ENCODE measurements around the gene AAMP. TPM values are rescaled to one million over a fixed set of nuclear protein-coding genes. Genes with fewer than 3 reads are reported as not detected.

Gene AAMP
- total RNA-seq, 1 donor from 2014 or later: 106 TPM

DNA sequence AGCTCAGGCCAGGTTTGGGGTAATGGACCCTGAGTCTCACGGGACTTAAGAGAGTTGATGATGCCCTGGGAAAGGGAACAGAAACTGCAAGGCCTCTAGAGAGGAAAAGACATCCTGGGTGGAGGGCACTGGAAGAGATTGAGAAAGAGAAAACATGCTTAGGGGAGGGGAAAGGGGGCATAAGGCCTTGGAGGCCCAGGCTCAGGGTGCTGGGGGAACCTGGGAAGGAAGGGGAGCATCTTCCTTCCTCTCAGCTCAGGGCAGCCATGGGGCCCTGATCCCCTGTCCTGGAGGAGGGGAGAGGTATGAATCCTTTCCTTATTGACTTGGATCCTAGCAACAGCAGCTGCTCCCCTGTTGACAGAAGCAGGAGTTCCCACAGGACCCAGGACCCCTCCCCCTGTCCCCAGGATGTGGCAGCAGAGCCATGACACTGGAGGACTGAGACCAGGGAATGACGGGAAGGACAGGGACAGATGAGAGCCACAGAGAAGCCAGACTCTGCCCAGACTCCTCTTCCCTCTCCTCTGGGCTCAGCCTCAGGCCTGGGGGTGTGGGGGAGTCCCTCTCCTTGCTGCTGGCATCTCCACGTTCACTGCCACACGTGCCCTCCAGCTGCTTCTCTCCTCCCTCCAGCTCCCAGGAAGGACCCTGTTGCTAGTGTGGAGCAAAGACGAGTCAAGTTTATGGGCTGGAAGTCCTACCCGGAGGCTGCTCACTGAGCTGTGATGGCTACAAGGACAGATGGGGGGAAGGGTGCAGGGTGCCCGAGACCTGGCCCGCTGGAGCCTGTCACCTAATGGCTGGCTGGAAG, 8.3 kb downstream of the AAMP start:
- no peak overlapping the region for H3K27ac ChIP-seq

DNA sequence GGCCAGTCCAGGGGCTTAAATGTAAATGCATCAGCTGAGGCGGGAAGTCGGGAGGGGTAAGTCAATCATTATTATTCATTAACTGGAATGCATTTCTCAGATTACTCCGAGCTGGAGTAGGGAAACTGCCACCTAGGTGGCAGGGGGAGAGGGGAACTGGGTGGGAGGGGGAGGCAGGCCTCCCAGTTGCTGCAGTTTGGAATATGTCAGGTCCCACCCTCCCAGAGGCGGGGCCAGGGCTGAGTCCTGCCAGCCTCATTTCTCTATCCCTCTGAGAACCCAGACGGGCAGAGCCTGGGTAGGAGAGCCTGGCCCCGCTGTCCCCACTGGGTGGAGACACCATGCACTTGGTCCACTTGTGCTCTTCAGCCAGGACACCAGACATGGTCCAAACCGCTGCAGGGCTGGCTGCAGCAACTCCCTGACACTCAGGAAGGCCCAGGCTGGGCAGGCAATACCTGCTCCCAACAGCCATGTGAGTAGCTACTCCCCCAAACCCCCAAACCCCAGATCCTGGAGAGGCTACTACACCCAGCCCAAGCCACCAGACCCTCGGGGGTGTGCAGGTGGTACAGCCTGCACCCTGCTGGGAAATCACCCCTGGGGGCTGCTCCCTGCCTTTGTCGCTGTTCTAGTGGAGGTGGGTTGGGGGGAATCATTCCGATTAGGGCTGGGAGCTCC, 9.1 kb downstream of the AAMP start, which contains the start of gene GPBAR1:
Gene GPBAR1 (plus strand): TSS at position 274 of the 681 bp plus-strand sequence. CDS start 1,710 bp downstream, outside the sequence.
- Histone ChIP-seq H3K4me1 (peaks cover 29% of the 10 kb centered on the region), H3K27ac (peak within 1 kb of the TSS; percentile 80), H3K27me3 (no peaks in the 10 kb centered on the region), H3K9me3 (no peaks in the 10 kb centered on the region), H3K4me3 (no peak within 1 kb of the TSS), H3K36me3 (peaks cover 0 to 41% of the 10 kb centered on the region in 2 donors)
- TF ChIP-seq, protein P1, sequence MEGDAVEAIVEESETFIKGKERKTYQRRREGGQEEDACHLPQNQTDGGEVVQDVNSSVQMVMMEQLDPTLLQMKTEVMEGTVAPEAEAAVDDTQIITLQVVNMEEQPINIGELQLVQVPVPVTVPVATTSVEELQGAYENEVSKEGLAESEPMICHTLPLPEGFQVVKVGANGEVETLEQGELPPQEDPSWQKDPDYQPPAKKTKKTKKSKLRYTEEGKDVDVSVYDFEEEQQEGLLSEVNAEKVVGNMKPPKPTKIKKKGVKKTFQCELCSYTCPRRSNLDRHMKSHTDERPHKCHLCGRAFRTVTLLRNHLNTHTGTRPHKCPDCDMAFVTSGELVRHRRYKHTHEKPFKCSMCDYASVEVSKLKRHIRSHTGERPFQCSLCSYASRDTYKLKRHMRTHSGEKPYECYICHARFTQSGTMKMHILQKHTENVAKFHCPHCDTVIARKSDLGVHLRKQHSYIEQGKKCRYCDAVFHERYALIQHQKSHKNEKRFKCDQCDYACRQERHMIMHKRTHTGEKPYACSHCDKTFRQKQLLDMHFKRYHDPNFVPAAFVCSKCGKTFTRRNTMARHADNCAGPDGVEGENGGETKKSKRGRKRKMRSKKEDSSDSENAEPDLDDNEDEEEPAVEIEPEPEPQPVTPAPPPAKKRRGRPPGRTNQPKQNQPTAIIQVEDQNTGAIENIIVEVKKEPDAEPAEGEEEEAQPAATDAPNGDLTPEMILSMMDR (IDR thresholded peaks at IDR 0.05): no peak
- TF ChIP-seq POLR2AphosphoS5 (IDR thresholded peaks at IDR 0.05; ENCODE audit: insufficient read depth in 1 of 2, low read depth in 1 of 2) (no peak), POLR2A (IDR thresholded peaks at IDR 0.05) (no peak)
- intact Hi-C loops (cut with DNase I): no loop called here
- peak in 1 of 2 donors; percentile 85 for DNase-seq (ENCODE audit: extremely low spot score in 2 of 2)

More for the DNA sequence above, 8.3 kb downstream of the AAMP start:
- DNase-seq (ENCODE audit: extremely low spot score in 2 of 2): peak in 1 of 2 donors; percentile 84
- no peaks in the 10 kb centered on the region for H3K9me3 ChIP-seq
- no peak overlapping the region for H3K4me3 ChIP-seq
- intact Hi-C loops (cut with DNase I): no loop called here
- no peaks in the 10 kb centered on the region for H3K27me3 ChIP-seq
- H3K36me3 ChIP-seq: peaks cover 0 to 43% of the 10 kb centered on the region in 2 donors
- TF ChIP-seq POLR2A (IDR thresholded peaks at IDR 0.05) (no peak), POLR2AphosphoS5 (IDR thresholded peaks at IDR 0.05; ENCODE audit: insufficient read depth in 1 of 2, low read depth in 1 of 2) (no peak)
- TF ChIP-seq, protein P1 (IDR thresholded peaks at IDR 0.05): no peak
- peaks cover 29% of the 10 kb centered on the region for H3K4me1 ChIP-seq

DNA sequence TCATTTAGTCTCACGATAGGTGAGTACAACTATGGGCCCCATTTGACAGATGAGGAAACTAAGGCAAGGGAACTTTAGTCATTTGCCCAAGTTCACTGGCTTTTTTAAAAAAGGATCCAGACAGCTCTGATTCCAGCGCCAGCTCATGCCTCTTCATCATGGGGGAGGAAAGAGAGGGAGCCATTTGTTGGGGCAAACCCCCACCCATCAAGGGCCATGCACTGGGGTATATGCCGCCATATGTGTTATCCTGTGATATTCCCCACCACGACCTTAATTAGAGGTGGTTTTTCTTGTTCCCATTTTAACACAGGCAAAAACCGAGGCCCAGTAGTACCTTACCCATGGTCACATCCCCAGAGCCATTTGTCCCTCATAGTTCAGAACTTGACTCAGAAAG, 9.8 kb downstream of the AAMP start:
- no peak for DNase-seq (ENCODE audit: extremely low spot score in 2 of 2)
- Histone ChIP-seq H3K27me3 (no peaks in the 10 kb centered on the region), H3K36me3 (peaks cover 0 to 39% of the 10 kb centered on the region in 2 donors), H3K9me3 (no peaks in the 10 kb centered on the region), H3K4me1 (peaks cover 29% of the 10 kb centered on the region), H3K4me3 (no peak overlapping the region), H3K27ac (peak overlapping the region; percentile 80)
- TF ChIP-seq POLR2A (IDR thresholded peaks at IDR 0.05): no peak
- TF ChIP-seq, protein P1 (IDR thresholded peaks at IDR 0.05): no peak
- TF ChIP-seq POLR2AphosphoS5 (IDR thresholded peaks at IDR 0.05; ENCODE audit: insufficient read depth in 1 of 2, low read depth in 1 of 2): no peak
- intact Hi-C loops (cut with DNase I): no loop called here

DNA sequence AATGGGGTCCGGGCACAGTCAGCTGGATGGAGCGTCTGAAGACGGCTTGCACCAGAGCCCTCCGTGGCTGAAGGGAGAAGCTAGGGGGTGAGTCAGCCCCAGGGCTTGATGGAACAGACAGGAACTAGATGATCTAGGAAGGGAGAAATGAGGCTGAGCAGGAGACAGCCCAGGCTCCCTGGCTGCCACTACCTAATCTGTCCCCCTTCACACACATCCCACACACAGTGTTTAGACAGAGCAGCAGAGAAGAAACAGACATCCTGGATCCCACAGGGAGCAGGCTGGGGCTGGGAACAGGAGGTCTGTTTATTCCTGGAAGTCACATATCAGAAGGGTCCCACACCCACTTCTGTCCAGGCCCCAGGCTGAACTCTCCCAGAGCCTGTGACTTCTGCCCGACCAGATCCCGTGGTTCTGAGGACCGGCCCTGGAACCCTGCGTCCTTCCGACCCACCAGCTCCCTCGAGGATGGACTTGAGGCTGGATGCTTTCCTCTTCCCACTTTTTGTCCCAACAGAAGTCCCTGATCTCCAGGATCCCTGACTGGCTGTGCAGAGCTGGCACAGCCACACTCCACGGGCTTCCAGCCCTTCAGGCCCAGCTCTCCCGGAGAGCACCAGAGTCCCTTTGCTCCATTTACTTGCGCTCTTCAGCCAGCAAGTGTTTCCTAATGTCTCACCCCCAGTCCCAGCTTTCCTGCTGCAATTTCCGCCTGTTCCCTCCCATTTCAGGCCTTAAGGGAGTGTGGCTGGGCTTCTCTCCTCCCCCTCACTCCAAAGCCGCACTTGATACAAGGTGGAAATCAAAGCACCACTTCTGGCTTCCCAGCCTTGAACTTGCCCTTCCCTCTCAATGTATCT, 10.6 kb downstream of the AAMP start:
- H3K9me3 ChIP-seq: no peaks in the 10 kb centered on the region
- H3K4me1 ChIP-seq: peaks cover 29% of the 10 kb centered on the region
- intact Hi-C loops (cut with DNase I): loop anchor here (10.0 kb wide), 1 partner anchor 75 kb away; no protein-coding TSS in a partner anchor
- peak in 1 of 2 donors; percentile 3 for TF ChIP-seq POLR2A (IDR thresholded peaks at IDR 0.05)
- TF ChIP-seq POLR2AphosphoS5 (IDR thresholded peaks at IDR 0.05; ENCODE audit: insufficient read depth in 1 of 2, low read depth in 1 of 2): peak in 1 of 2 donors; percentile 68
- TF ChIP-seq, protein P1 (IDR thresholded peaks at IDR 0.05): no peak
- peak in 1 of 2 donors; percentile 92 for DNase-seq (ENCODE audit: extremely low spot score in 2 of 2)
- peak overlapping the region; percentile 80 for H3K27ac ChIP-seq
- no peaks in the 10 kb centered on the region for H3K27me3 ChIP-seq
- peak overlapping the region in 1 of 2 donors; percentile 11 for H3K4me3 ChIP-seq
- H3K36me3 ChIP-seq: peaks cover 0 to 39% of the 10 kb centered on the region in 2 donors
